GM18909 (cell line): ENCODE measurements around the gene PAN3.

Experiments used
- ATAC-seq: cut with Tn5 transposase; IDR thresholded peaks from one replicate; pipeline ENCODE4 v1.9.1; 2021; ENCODE audit warnings: mild to moderate bottlenecking; ENCODE audit not compliant: unreplicated experiment, poor library complexity

PAN3 gene

GRCh38 chr13:28273919-28274318 lies 135.6 kb downstream of the PAN3 start:
- ATAC-seq, result no peak

GRCh38 chr13:28282451-28282850 lies 144.1 kb downstream of the PAN3 start:
- peak; percentile 59 for ATAC-seq

- no peak for ATAC-seq
Measured at GRCh38 chr13:28283600-28283999, 145.3 kb downstream of the PAN3 start.

GRCh38 chr13:28286263-28286662 lies 147.9 kb downstream of the PAN3 start:
- no peak for ATAC-seq

GRCh38 chr13:28297341-28297740 lies 159.0 kb downstream of the PAN3 start:
- no peak for ATAC-seq

- ATAC-seq, result no peak
Measured at GRCh38 chr13:28299916-28300315, 161.6 kb downstream of the PAN3 start.

GRCh38 chr13:28301839-28302238 lies 163.5 kb downstream of the PAN3 start:
- no peak for ATAC-seq

- ATAC-seq, result no peak
Measured at GRCh38 chr13:28306325-28306724, 168.0 kb downstream of the PAN3 start.

GRCh38 chr13:28313579-28313978 lies 175.2 kb downstream of the PAN3 start:
- no peak for ATAC-seq

GRCh38 chr13:28314879-28315278 lies 176.5 kb downstream of the PAN3 start:
- ATAC-seq, result no peak

GRCh38 chr13:28316129-28316528 lies 177.8 kb downstream of the PAN3 start:
- no peak for ATAC-seq

GRCh38 chr13:28316836-28317235 lies 178.5 kb downstream of the PAN3 start:
- no peak for ATAC-seq

GRCh38 chr13:28318496-28318895 lies 180.2 kb downstream of the PAN3 start:
- ATAC-seq, result no peak

GRCh38 chr13:28319528-28319927 lies 181.2 kb downstream of the PAN3 start:
- no peak for ATAC-seq

GRCh38 chr13:28320209-28320608 lies 181.9 kb downstream of the PAN3 start:
- ATAC-seq, result no peak

GRCh38 chr13:28320884-28321574 lies 182.7 kb downstream of the PAN3 start:
- no peak for ATAC-seq

- no peak for ATAC-seq
Measured at GRCh38 chr13:28321756-28322155, 183.4 kb downstream of the PAN3 start.

- ATAC-seq, result no peak
Measured at GRCh38 chr13:28322256-28322905, 184.0 kb downstream of the PAN3 start.

- peak; percentile 73 for ATAC-seq
Measured at GRCh38 chr13:28324181-28324789, 185.9 kb downstream of the PAN3 start.

GRCh38 chr13:28325022-28325421 lies 186.7 kb downstream of the PAN3 start:
- no peak for ATAC-seq

GRCh38 chr13:28326056-28326455 lies 187.7 kb downstream of the PAN3 start:
- no peak for ATAC-seq
